HK-2 (cell line): Measurements from ENCODE around the gene TOP2A.

Source experiments
- DNase-seq: peaks from one replicate; pipeline ENCODE4 v3.0.0-alpha.2; 2018; ENCODE audit not compliant: unreplicated experiment

Gene TOP2A

DNA sequence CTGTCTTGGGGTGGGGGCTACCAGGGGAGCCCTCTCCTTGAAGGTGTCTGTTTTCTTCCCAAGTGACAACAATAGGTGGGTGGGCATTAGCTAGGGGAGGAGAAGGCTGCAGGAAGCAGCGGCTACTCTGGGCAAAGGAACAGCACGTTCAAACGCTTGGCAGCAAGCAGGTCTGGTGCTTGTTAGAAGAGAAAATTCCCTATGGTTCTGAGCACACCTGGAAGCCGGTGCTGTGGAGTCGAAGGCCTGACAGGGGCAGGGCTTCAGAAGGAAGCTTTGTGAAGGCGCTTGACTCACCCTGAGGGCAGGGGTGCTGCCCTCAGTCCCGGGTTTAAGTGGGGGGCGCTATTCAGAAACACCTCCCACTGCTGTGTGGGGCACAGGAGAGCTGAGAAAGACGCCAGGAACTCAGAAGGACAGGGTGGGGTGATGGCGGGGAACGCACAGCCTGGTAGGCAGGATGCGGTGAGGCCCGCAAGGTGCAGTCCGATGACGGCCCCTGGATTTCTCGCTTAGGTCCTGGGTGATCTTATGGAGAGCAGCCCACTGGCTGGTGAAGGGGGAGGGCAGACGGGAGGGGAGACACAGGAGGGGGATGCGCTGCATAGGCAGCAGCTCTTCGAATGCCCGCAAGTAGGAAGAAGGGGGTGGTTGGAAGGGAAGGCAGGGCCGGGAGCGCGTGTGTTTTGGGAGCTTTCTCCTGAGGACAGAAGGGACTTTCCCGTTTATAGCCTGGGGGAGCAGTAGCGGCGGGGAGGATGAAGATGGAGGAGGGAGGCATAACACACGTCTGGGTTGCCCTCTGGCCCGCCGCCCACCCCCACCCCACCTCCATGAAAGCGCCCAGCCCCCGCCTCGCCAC, 56.4 kb downstream of the TOP2A start:
- no peak for DNase-seq

DNA sequence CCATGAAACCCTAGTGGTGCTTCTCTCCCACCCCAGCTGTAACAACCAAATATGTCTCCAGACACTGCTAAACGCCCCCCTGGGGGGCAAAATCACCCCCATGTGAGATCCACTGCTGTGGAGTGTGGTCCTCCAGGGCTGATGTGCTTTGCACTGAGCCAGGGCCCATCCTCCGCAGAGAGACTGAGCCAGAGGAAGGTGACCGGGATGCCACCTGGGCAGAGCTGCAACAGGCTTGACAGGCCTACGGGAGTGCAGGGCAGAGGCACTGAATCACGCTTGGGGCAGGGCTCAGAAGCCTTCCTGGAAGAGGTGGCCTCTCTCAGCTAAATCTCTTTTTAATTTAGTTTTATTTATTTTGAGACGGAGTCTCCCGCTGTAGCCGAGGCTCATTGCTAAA, 57.6 kb downstream of the TOP2A start:
- DNase-seq = no peak

DNA sequence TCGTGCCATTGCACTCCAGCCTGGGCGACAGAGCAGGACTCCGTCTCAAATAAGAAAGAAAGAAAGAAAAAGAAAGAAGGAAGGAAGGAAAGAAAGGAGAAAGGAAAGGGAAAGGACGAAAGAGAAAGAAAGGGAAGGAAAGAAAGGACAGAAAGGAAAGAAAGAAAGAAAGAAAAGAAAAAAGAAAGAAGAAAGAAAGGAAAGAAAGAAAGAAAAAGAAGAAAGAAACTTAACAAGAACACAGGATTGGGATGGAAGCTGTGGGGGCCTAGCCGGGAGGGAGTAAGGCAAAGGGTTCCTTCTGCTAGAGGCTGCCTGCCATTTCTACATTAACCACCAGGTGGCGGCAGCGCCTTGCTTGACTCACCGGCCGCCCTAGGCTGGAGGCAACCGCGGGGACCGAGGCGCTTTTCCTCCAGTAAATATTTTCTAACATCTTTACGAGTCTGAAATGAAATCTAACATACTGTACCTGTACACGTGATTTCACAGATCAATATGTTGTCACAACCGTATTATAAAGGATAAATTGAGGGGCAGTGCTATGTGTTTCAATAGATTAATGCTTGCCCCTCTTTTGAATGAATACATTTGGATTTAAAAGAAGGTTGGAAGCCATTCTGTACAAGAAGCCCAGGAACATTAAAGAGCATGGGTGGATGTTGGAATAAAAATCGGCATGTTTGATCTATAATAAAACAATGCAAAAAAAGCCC, 59.2 kb downstream of the TOP2A start:
- DNase-seq = peak; percentile 87

DNA sequence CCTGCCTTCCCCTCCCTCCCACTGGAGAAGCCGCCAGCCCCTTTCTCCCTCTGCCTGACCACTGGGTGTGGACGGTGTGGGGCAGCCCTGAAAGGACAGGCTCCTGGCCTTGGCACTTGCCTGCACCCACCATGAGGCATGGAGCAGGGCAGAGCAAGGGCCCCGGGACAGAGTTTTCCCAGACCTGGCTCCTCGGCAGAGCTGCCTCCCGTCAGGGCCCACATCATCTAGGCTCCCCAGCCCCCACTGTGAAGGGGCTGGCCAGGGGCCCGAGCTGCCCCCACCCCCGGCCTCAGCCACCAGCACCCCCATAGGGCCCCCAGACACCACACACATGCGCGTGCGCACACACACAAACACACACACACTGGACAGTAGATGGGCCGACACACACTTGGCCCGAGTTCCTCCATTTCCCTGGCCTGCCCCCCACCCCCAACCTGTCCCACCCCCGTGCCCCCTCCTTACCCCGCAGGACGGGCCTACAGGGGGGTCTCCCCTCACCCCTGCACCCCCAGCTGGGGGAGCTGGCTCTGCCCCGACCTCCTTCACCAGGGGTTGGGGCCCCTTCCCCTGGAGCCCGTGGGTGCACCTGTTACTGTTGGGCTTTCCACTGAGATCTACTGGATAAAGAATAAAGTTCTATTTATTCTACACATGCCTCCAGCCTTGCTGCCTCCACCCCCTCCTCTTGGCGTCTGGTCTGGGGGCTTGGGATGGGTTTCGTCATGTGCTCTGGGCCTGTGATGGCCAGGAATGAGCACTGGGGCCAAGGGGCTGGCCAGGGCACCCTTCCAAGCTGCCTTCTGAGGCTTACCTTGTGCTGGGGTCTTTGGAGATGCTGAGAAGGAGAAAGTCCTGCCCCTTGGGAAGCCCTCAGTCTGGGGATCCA, 60.5 kb downstream of the TOP2A start:
- no peak for DNase-seq

DNA sequence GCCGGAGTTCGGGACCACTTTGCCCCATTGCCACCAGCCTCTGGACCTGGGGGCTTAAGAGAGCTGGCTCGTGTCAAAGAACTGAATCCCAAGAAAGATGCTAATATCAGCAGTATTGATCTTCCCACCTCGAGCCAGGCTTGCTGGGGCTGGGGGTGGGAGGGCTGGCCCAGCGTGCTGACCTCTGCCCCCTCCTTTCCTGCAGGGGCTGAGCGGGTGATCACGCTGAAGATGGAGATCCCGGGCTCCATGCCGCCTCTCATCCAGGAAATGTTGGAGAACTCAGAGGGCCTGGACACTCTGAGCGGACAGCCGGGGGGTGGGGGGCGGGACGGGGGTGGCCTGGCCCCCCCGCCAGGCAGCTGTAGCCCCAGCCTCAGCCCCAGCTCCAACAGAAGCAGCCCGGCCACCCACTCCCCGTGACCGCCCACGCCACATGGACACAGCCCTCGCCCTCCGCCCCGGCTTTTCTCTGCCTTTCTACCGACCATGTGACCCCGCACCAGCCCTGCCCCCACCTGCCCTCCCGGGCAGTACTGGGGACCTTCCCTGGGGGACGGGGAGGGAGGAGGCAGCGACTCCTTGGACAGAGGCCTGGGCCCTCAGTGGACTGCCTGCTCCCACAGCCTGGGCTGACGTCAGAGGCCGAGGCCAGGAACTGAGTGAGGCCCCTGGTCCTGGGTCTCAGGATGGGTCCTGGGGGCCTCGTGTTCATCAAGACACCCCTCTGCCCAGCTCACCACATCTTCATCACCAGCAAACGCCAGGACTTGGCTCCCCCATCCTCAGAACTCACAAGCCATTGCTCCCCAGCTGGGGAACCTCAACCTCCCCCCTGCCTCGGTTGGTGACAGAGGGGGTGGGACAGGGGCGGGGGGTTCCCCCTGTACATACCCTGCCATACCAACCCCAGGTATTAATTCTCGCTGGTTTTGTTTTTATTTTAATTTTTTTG, 61.6 kb downstream of the TOP2A start:
- DNase-seq = no peak

DNA sequence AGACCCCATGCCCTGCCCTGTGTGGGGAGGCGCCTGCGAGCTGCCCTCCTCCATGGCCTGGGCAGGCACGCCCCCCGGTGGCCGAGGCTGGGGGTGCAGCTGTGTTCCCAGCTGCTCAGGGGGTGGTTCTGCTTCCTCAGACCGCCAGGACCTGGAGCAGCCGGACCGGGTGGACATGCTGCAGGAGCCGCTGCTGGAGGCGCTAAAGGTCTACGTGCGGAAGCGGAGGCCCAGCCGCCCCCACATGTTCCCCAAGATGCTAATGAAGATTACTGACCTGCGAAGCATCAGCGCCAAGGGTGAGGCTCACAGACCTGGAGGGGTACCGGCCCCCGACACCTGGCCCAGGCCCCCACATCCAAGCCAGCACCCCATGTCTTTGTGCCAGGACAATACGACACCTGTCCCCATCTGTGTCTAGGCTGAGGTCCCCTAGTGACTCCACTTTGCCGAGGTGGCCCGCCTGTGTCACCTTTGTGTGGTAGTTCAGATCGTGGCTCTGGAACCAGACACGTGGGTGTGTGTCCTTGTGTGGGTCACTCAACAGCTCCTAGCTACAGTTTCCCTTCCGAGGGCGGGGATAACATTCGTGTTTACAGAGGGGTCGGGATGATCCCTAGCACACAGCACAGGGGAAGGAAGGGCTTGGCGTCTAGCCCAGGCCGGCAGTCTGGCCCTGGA, 62.4 kb downstream of the TOP2A start:
- peak; percentile 73 for DNase-seq

DNA sequence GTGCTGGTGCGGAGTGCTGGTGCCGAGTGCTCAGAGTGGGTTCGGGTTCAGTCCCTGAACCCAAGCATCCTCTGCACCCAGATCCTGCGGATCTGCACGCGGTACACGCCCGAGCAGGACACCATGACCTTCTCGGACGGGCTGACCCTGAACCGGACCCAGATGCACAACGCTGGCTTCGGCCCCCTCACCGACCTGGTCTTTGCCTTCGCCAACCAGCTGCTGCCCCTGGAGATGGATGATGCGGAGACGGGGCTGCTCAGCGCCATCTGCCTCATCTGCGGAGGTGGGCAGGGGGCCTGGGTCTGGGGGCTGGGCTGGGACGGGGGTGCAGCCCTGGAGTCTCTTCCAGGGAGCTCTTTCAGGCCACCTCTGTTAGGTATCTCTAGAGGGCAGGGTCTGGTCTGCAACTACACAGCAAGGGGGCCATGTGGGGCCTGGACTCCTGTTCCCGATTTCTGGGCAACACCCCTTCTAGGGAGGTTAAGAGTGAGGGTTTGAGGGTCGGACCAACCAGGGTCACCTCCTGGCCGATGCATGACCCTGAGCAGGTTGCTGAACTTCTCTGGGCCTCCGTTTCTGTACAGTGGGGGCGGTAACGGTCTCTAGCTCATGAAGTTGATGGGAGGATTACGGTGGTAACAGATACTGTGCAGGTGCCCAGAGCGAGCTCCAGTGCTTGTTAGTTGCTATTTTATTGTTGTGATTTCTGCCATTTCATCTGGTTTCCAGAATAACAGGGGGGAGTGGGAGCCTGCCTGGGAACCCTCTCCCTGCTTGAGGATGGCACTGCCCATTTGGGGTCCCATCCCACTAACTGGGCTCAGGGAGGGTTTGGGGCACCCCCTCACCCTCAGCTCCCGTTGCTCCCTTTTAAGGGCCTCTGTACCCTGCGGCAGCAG, 63.2 kb downstream of the TOP2A start:
- DNase-seq = no peak

DNA sequence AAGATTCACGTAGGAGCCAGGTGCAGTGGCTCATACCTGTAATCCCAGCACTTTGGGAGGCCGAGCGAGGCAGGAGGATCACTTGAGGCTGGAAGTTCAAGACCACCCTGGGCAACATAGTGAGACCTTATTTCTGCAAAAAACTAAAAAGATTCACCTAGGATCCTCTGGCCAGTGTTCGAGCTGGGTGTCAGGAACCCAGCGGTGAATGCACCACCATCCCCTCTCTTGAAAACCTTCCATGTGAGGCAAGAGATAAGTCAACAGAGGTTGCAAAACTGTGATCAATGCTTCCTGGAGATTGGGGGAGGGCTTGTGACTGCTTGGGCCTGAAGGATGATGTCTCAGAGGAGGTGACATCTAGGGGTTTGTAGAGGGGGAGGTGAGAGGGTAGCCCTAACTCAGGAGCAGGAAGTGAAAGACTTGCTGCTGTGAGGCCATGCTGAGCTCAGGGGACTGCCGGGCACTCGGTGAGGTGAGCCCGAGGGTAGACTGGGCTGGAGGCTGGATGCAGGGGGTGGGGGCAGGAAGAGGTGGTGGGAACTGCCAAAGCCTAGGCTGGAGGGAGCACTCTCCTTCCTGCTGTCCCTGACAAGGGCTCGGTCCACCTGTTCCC, 64.8 kb downstream of the TOP2A start:
- no peak for DNase-seq

DNA sequence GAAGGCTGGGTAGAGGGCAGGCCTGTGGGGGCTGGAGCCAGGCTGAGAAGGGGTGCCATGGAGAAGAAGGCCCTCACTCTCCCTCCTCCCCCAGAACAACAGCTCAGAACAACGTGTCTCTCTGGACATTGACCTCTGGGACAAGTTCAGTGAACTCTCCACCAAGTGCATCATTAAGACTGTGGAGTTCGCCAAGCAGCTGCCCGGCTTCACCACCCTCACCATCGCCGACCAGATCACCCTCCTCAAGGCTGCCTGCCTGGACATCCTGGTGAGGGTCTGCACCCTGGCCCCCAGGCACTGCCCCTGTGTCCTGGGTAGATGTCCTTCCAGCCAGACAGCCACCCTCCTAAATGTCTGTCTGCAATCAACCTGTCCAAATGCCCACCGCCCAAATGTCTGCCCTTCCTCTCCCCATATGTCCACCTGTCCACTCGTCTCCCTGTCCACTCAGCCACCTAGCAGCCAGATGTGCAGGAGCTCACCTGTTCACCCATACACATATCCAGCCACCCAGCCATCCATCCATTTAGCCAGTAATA, 65.4 kb downstream of the TOP2A start:
- DNase-seq = no peak

DNA sequence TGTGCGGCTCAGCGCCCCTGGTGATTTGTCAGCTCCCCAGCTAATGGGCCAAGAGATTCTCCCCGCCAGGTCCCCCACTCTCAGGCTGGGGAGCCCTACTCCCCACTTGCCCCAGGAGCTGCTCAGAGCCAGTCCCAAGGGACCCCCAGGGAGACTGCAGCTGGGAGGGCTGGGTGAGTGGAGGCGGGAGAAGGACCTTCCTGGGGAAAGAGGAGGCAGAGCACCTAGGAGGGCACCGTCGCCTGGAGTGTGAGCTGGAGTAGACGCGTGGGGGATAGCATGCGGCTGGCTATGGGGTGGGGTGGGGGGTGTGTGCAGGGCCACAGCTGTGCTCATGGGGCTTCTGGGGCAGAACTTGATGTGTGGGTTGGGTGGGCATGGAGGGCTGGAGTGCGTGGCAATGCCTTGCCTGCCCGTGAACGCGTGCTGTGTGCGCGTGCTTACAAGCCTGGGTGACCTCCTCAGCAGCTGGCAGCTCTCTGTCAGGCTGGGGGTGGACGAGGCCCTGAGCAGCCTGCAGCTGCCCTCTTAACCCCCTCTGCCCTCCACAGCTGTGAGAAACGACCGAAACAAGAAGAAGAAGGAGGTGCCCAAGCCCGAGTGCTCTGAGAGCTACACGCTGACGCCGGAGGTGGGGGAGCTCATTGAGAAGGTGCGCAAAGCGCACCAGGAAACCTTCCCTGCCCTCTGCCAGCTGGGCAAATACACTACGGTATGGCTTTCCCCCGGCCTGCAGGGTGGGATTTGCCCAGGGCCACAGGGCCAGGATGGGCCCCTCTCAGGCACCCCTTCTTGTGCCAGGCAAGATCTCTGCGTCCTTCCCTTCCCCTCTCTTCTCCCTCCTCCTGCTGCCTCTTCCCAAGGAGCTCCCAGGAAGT, 66.1 kb downstream of the TOP2A start:
- no peak for DNase-seq

DNA sequence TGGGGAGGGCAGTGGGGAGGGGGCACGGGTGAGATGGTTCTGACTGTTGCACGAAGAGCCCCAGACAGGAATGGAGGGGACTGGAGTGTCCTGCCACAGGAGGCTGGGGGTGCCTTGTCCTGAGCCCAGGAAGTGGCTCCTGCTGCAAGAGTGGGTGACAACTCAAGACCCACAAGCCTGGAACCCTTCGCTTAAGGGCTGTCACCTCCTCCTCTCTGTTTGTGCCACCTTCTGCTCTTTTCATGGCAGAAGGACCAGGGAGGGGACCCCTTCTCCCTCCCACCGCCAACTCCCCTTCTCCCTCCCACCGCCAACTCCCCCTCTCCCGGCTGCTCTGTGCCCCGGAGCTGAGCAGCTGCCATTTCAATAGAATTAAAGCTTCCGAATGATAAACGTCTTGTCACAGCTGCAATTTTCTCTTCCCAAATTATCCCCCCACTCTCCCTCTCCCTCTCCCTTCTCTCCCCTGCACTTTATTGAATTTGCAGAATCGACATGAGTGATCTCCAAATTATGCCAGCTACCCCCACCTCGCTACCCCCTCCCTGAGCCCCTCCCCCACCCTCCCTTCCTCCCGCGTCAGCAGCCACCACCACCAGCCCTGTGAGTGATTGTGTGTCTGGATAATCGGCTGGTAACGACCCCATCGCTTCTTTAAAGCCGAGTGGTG, 66.9 kb downstream of the TOP2A start:
- DNase-seq = no peak

DNA sequence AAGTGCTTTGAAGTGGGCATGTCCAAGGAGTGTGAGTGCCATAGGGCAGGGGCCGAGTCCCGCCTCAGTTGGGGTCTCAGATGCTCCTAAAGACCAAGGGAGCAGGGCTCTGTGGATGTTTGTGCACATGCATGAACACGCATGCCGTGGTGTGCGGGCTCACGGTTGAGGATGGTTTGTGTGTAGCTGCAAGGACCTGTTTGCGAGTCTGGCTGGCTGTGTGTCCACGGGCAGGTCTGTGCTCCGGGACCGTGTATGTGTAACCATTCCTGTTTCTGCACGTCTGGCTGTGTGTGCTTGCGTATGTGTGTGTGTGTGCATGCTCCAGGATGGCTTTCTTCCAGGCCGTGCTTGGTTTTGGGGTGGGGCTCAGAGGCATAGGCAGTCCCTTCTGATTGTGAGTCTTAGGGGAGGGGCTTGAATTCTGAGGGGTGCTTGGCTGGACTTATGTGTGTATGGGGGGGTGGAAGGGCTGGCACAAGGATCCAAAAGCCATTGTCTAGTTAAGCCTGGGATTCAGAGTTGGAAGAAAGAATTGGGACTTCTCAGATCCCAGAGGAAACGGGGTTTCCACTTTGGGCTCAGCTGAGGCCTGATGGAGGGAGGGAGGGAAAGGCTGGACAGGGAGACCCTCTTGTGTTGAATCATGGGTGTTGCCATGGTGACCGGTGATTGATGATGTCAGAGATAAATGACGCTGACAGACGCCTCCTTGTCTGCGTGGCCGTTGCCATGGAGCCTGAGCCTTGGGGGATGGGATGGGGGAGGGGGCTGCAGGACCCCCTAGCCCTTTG, 67.6 kb downstream of the TOP2A start:
- DNase-seq = no peak

DNA sequence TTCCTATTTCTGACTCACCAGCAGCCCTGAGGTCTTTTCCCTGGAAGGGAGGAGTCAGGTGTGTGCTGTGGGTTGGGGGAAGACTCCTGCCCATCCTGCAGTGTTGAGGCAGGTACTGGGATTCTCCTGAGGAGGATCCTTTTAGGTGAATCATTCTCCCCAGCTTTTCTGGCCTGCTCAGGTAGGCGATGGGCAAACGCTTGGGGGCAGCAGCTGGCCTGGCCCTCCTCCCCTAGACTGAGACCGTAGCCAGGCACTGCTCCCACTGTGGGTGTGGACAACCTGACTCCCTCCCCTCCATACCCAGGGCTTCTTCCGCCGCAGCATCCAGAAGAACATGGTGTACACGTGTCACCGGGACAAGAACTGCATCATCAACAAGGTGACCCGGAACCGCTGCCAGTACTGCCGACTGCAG, 68.2 kb downstream of the TOP2A start:
- DNase-seq = no peak

DNA sequence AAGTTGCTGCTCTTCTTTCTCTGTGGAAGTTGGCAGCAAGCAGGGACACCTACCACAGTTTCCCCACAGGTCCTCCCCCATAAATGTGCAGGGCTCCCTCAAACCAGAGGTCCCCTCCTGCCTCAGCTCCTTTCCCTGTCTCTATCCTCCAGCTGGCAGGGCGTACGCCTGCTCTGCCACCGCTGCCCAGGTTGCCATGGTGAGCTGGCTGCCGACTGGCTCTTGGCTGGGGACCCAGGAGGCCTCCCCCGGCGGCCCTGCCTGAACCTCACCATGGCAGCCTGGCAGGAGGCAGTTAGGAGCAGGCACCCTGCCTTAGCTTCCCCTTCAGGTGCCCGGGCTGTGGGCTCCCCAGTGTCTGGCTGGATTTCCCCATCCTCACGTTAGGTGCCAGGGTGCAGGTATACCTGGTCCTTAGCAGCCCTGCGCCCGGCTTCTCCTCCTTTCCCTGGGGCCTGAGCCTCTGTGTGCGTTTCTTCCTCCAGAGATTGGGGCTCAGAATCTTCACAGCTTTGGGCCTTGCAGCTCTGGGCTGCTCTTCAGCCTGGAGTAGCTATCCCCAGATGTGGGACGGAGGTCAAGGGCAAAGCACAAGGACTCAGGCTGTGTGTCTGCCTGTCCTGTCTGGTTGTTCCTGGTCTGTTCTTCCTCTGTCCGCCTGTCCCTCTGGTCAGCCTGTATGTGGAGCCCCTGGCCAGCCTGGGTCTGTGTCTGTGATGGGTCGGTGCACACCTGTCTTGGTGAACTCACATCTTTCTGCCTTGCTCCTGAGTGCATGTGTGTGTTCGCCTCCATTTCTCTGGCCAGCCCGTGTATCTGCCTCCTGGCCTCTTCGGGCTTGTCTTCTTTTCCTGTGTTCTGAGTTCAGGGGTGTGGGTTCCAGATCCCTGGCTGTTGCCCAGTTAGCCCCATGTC, 68.9 kb downstream of the TOP2A start:
- no peak for DNase-seq

DNA sequence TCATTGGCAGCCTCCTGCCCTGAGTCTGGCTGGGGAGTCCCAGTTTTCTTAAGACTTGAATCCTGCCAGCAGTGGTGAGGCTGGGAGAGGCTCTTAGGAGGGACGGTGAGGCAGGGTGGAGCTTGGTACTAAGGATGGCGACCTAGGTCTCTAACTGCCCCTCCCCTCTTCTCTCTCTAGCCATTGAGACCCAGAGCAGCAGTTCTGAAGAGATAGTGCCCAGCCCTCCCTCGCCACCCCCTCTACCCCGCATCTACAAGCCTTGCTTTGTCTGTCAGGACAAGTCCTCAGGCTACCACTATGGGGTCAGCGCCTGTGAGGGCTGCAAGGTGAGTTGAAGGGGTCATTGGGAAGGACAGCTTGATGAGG, 69.6 kb downstream of the TOP2A start:
- DNase-seq = no peak
